K562 (cell line): ENCODE data around the gene ZC3H15. TPM values are rescaled to one million over a fixed set of nuclear protein-coding genes. Genes with fewer than 3 reads are reported as not detected.

Source experiments
- ARID2 ChIP-seq: fragments of 450-650 bp; IDR thresholded peaks from 2 replicates; pipeline ENCODE4 v1.6.1; 2017; ENCODE audit warnings: antibody characterized with exemption, mild to moderate bottlenecking
- CEBPG ChIP-seq, 3 experiments: fragments of 200-800 bp in 1 of 3; sonication (Bioruptor generic) in 1 of 3; sonication (generic) in 1 of 3; formaldehyde crosslinking in 1 of 3; IDR thresholded peaks in 2 of 3; conservative IDR thresholded peaks in 1 of 3; 2 replicates each; pipeline versions ENCODE4 v1.6.1 to v1.8.0; 2016 to 2022; ENCODE audit warnings: missing compliant biosample characterization in 2 of 3, missing genetic modification characterization in 2 of 3, mild to moderate bottlenecking in 1 of 3, missing genetic modification reagents in 1 of 3
- CSDE1 ChIP-seq, 2 experiments: fragments of 450-650 bp; IDR thresholded peaks; 2 replicates each; pipeline ENCODE4 v1.6.1; 2016; ENCODE audit warnings: mild to moderate bottlenecking in 1 of 2
- EZH2 ChIP-seq: IDR thresholded peaks from 2 replicates; pipeline ENCODE4 v1.6.1; 2012; ENCODE audit warnings: low read depth, mild to moderate bottlenecking, inconsistent platforms, low read length, borderline replicate concordance
- GATAD2B ChIP-seq: fragments of 450-650 bp; IDR thresholded peaks from 2 replicates; pipeline ENCODE4 v1.6.1; 2017; ENCODE audit warnings: mild to moderate bottlenecking, borderline replicate concordance
- HDAC1 ChIP-seq, 2 experiments: fragments of 450-650 bp; IDR thresholded peaks; 2 replicates each; pipeline ENCODE4 v1.6.1; 2016 to 2017; ENCODE audit warnings: inconsistent platforms in 1 of 2, mild to moderate bottlenecking in 1 of 2, moderate library complexity in 1 of 2
- KDM4B ChIP-seq, 2 experiments: fragments of 450-650 bp in 1 of 2; sonication (generic) in 1 of 2; IDR thresholded peaks; 2 replicates each; pipeline ENCODE4 v1.6.1; 2016 to 2017; ENCODE audit warnings: borderline replicate concordance in 2 of 2, antibody characterized with exemption in 1 of 2, low read depth in 1 of 2, mild to moderate bottlenecking in 1 of 2
- SMAD4 ChIP-seq: fragments of 250-450 bp; sonication (Bioruptor Pico); conservative IDR thresholded peaks from 2 replicates; pipeline ENCODE4 v1.8.0; 2021; ENCODE audit warnings: inconsistent platforms, mild to moderate bottlenecking, moderate library complexity
- SMARCA4 ChIP-seq: fragments of 450-650 bp; IDR thresholded peaks from 2 replicates; pipeline ENCODE4 v1.6.1; 2016
- TOE1 ChIP-seq, 2 experiments: fragments of 450-650 bp in 1 of 2; sonication (generic) in 1 of 2; formaldehyde crosslinking in 1 of 2; IDR thresholded peaks; 2 replicates each; pipeline versions ENCODE4 v1.7.1 to v1.8.0; 2016 to 2022; ENCODE audit warnings: borderline replicate concordance in 2 of 2, mild to moderate bottlenecking in 2 of 2, antibody characterized with exemption in 1 of 2, inconsistent platforms in 1 of 2, low read depth in 1 of 2, missing genetic modification reagents in 1 of 2, moderate library complexity in 1 of 2
- ZNF644 ChIP-seq: fragments of 200-800 bp; sonication (Bioruptor generic); IDR thresholded peaks from 2 replicates; pipeline ENCODE4 v1.6.1; 2016; ENCODE audit warnings: low read depth, missing genetic modification characterization, missing compliant biosample characterization
- polyA plus RNA-seq, 8 experiments: library from polyadenylated mRNA; depleted of rRNA in 4 of 8; stranded (reverse) in 5 of 8; unstranded in 3 of 8; fragments of >200 nt; fragmentation: Nextera tagmentation in 2 of 8; fragmentation: Illumina TruSeq in 1 of 8; extraction: Ambion mirVana in 2 of 8; extraction: Trizol in 1 of 8; gene quantifications; 2 replicates each; pipeline versions ENCODE4 v1.2.1 to v1.2.3, GENCODE V29; 2011 to 2014; ENCODE audit warnings: inconsistent platforms in 1 of 8, missing spikeins in 1 of 8
- total RNA-seq, 7 experiments: library from RNA; depleted of rRNA in 6 of 7; stranded (reverse); fragments of >200 nt in 6 of 7; fragmentation: Illumina TruSeq in 2 of 7; extraction: Trizol in 2 of 7; gene quantifications; 2 replicates each; pipeline versions ENCODE4 v1.2.1 to v1.2.3, GENCODE V29; 2011 to 2021; ENCODE audit warnings: low replicate concordance in 1 of 7
- TF ChIP-seq, protein P1 (sequence below): IDR thresholded peaks from 3 replicates; pipeline ENCODE4 v1.6.1; 2011; ENCODE audit warnings: borderline replicate concordance, mild to moderate bottlenecking; ENCODE audit not compliant: insufficient read length, insufficient read depth
- TF ChIP-seq, protein P2 (sequence below): IDR thresholded peaks from 2 replicates; pipeline ENCODE4 v1.6.1; 2011; ENCODE audit not compliant: insufficient read length; ENCODE audit errors: extremely low read depth
- TF ChIP-seq, protein P3 (sequence below): fragments of 250-450 bp; sonication (Bioruptor Pico); IDR thresholded peaks from 2 replicates; pipeline ENCODE4 v1.4.0; 2020
- TF ChIP-seq, protein P4 (sequence below): fragments of 450-650 bp; IDR thresholded peaks from 2 replicates; pipeline ENCODE4 v1.6.1; 2017; ENCODE audit warnings: antibody characterized with exemption

The ZC3H15 gene
- total and polyA plus RNA-seq, 9 of the 15 experiments (the other 6 are each of a cell fraction or from before 2014, with no cell fraction given) = 132 to 286 (median 189) TPM

DNA sequence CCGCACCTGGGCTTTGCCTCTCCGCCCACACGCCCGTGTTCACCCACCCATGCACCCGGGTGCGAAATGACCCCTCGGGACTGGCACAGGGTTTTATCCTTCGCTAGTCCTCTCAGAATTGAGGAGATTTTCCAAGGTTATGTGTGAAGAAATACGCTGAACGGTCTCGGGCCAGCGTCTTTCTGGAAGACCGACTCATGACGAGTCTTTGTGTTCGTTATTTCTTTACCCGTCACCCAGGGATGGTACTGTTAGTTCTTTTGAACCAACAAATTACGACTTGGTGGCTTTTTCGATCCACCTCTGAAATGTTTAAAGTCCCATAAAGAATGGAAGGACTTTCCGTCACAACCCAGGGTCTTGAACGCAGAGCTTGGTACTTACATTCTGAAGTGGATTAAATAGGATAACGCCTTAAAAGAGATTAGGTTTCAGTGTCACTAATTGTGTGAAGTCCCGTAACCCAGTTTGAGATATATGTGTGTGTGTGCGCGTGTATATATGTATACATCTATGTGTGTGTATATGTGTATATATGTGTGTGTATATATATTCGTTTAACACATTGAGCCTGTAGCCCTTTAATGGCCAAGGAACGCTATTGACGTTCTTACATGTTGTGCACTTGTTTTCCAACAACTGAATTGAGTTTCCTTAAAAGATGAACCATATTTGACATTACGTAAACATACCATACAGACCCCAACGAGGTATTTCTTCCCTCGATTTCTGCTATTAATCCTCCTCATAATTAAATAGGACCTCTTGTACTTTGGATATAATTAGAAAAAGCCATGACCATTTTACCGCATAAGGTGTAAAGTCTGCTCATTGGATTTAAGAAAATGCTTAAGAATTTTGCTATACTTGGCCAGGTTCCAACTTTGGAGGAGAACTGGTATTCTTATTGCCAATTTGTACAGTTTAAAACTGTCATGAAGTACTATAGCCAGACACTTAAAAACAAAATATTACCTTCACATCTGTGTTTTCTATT is 889 bp downstream of the ZC3H15 start (continued):
- TF ChIP-seq, protein P1, sequence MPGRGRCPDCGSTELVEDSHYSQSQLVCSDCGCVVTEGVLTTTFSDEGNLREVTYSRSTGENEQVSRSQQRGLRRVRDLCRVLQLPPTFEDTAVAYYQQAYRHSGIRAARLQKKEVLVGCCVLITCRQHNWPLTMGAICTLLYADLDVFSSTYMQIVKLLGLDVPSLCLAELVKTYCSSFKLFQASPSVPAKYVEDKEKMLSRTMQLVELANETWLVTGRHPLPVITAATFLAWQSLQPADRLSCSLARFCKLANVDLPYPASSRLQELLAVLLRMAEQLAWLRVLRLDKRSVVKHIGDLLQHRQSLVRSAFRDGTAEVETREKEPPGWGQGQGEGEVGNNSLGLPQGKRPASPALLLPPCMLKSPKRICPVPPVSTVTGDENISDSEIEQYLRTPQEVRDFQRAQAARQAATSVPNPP = no peak
- TF ChIP-seq ARID2 (no peak; the same call in 1 of the 2 replicates), GATAD2B (no peak), EZH2 (no peak), SMARCA4 (0 out of 2 replicates have a peak, but pooled peaks have one; percentile 29), CEBPG (CRISPR knock-in tag; IDR thresholded peaks at IDR 0.05) (no peak), CEBPG (tag; conservative IDR thresholded peaks at IDR 0.05 in 1 of 2, IDR thresholded peaks at IDR 0.05 in 1 of 2) (no peak), KDM4B (IDR thresholded peaks at IDR 0.05; ENCODE audit: borderline replicate concordance in 2 of 2, low read depth in 1 of 2) (no peak), ZNF644 (tag) (no peak; the same call in 1 of the 2 replicates), SMAD4 (CRISPR knock-in tag) (0 out of 2 replicates have a peak, but pooled peaks have one; percentile 14), HDAC1 (IDR thresholded peaks at IDR 0.05) (no peak), TOE1 (IDR thresholded peaks at IDR 0.05; ENCODE audit: borderline replicate concordance) (no peak), TOE1 (CRISPR knock-in tag; IDR thresholded peaks at IDR 0.05; ENCODE audit: borderline replicate concordance, low read depth) (no peak), CSDE1 (IDR thresholded peaks at IDR 0.05) (no peak)
- TF ChIP-seq, protein P2, sequence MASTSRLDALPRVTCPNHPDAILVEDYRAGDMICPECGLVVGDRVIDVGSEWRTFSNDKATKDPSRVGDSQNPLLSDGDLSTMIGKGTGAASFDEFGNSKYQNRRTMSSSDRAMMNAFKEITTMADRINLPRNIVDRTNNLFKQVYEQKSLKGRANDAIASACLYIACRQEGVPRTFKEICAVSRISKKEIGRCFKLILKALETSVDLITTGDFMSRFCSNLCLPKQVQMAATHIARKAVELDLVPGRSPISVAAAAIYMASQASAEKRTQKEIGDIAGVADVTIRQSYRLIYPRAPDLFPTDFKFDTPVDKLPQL = no peak
- TF ChIP-seq, protein P3, sequence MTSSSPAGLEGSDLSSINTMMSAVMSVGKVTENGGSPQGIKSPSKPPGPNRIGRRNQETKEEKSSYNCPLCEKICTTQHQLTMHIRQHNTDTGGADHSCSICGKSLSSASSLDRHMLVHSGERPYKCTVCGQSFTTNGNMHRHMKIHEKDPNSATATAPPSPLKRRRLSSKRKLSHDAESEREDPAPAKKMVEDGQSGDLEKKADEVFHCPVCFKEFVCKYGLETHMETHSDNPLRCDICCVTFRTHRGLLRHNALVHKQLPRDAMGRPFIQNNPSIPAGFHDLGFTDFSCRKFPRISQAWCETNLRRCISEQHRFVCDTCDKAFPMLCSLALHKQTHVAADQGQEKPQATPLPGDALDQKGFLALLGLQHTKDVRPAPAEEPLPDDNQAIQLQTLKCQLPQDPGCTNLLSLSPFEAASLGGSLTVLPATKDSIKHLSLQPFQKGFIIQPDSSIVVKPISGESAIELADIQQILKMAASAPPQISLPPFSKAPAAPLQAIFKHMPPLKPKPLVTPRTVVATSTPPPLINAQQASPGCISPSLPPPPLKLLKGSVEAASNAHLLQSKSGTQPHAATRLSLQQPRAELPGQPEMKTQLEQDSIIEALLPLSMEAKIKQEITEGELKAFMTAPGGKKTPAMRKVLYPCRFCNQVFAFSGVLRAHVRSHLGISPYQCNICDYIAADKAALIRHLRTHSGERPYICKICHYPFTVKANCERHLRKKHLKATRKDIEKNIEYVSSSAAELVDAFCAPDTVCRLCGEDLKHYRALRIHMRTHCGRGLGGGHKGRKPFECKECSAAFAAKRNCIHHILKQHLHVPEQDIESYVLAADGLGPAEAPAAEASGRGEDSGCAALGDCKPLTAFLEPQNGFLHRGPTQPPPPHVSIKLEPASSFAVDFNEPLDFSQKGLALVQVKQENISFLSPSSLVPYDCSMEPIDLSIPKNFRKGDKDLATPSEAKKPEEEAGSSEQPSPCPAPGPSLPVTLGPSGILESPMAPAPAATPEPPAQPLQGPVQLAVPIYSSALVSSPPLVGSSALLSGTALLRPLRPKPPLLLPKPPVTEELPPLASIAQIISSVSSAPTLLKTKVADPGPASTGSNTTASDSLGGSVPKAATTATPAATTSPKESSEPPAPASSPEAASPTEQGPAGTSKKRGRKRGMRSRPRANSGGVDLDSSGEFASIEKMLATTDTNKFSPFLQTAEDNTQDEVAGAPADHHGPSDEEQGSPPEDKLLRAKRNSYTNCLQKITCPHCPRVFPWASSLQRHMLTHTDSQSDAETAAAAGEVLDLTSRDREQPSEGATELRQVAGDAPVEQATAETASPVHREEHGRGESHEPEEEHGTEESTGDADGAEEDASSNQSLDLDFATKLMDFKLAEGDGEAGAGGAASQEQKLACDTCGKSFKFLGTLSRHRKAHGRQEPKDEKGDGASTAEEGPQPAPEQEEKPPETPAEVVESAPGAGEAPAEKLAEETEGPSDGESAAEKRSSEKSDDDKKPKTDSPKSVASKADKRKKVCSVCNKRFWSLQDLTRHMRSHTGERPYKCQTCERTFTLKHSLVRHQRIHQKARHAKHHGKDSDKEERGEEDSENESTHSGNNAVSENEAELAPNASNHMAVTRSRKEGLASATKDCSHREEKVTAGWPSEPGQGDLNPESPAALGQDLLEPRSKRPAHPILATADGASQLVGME (CRISPR knock-in tag) = no peak
- TF ChIP-seq, protein P4, sequence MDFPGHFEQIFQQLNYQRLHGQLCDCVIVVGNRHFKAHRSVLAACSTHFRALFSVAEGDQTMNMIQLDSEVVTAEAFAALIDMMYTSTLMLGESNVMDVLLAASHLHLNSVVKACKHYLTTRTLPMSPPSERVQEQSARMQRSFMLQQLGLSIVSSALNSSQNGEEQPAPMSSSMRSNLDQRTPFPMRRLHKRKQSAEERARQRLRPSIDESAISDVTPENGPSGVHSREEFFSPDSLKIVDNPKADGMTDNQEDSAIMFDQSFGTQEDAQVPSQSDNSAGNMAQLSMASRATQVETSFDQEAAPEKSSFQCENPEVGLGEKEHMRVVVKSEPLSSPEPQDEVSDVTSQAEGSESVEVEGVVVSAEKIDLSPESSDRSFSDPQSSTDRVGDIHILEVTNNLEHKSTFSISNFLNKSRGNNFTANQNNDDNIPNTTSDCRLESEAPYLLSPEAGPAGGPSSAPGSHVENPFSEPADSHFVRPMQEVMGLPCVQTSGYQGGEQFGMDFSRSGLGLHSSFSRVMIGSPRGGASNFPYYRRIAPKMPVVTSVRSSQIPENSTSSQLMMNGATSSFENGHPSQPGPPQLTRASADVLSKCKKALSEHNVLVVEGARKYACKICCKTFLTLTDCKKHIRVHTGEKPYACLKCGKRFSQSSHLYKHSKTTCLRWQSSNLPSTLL = no peak
